Neutrophil (primary cell): Measurements from ENCODE around the gene OCA2.
"Not testable (repeated sequence)": the region's sequence is repeated elsewhere in the genome, so short reads cannot be mapped to it uniquely, and the experiment has no call there.

Source experiments
- H3K27ac ChIP-seq: fragments of 200-600 bp; sonication (generic); 2 replicates; pipeline ENCODE4 v1.5.1; 2016; ENCODE audit warnings: mild to moderate bottlenecking, moderate library complexity
- H3K27me3 ChIP-seq: fragments of 200-600 bp; sonication (generic); 2 replicates; pipeline ENCODE4 v1.6.0; 2016; ENCODE audit warnings: mild to moderate bottlenecking
- H3K36me3 ChIP-seq: fragments of 200-600 bp; sonication (generic); 2 replicates; pipeline ENCODE4 v1.5.1; 2017
- H3K4me1 ChIP-seq, 2 experiments: fragments of 200-600 bp in 1 of 2; sonication (generic) in 1 of 2; 1 replicate in 1 of 2; 2 replicates in 1 of 2; pipeline versions ENCODE4 v1.5.1 to v1.6.1; 2013 to 2016; ENCODE audit warnings: low read depth in 1 of 2, low read length in 1 of 2, mild to moderate bottlenecking in 1 of 2, moderate library complexity in 1 of 2; ENCODE audit not compliant: control insufficient read depth in 1 of 2, insufficient read depth in 1 of 2
- H3K4me3 ChIP-seq, 2 experiments: fragments of 200-600 bp in 1 of 2; sonication (generic) in 1 of 2; 1 replicate in 1 of 2; 2 replicates in 1 of 2; pipeline ENCODE4 v1.5.1; 2013 to 2016; ENCODE audit warnings: low read depth in 1 of 2, low read length in 1 of 2, mild to moderate bottlenecking in 1 of 2, moderate library complexity in 1 of 2
- H3K9me3 ChIP-seq: fragments of 200-600 bp; sonication (generic); 2 replicates; pipeline ENCODE4 v1.5.1; 2016
- CTCF ChIP-seq: fragments of 200-600 bp; sonication (generic); IDR thresholded peaks from 2 replicates; pipeline ENCODE4 v1.5.1; 2016; ENCODE audit warnings: antibody characterized with exemption

OCA2 gene

GRCh38 chr15:27853624-27854455 is 245.3 kb downstream of the OCA2 start:
- H3K4me1 ChIP-seq: no peaks in the 10 kb centered on the region
- no peaks in the 10 kb centered on the region for H3K9me3 ChIP-seq
- no peak overlapping the region for H3K4me3 ChIP-seq
- no peaks in the 10 kb centered on the region for H3K27me3 ChIP-seq
- no peak for TF ChIP-seq CTCF
- H3K36me3 ChIP-seq: no peaks in the 10 kb centered on the region
- H3K27ac ChIP-seq: no peak overlapping the region

- Histone ChIP-seq H3K4me3 (no peak overlapping the region), H3K27me3 (no peaks in the 10 kb centered on the region), H3K27ac (no peak overlapping the region), H3K4me1 (no peaks in the 10 kb centered on the region), H3K9me3 (no peaks in the 10 kb centered on the region), H3K36me3 (no peaks in the 10 kb centered on the region)
- TF ChIP-seq CTCF: no peak
Observed at GRCh38 chr15:27851858-27852210, 247.3 kb downstream of the OCA2 start.

GRCh38 chr15:27850981-27851857 is 247.9 kb downstream of the OCA2 start:
- Histone ChIP-seq H3K27ac (no peak overlapping the region), H3K9me3 (no peaks in the 10 kb centered on the region)

GRCh38 chr15:27850050-27850449 is 249.1 kb downstream of the OCA2 start:
- Histone ChIP-seq H3K4me1 (no peaks in the 10 kb centered on the region), H3K27me3 (no peaks in the 10 kb centered on the region), H3K4me3 (no peak overlapping the region), H3K9me3 (no peaks in the 10 kb centered on the region), H3K27ac (no peak overlapping the region), H3K36me3 (no peaks in the 10 kb centered on the region)
- no peak for TF ChIP-seq CTCF

More at GRCh38 chr15:27850981-27851857, 247.9 kb downstream of the OCA2 start:
- Histone ChIP-seq H3K36me3 (no peaks in the 10 kb centered on the region), H3K27me3 (no peaks in the 10 kb centered on the region), H3K4me3 (no peak overlapping the region), H3K4me1 (no peaks in the 10 kb centered on the region)
- no peak for TF ChIP-seq CTCF

DNA sequence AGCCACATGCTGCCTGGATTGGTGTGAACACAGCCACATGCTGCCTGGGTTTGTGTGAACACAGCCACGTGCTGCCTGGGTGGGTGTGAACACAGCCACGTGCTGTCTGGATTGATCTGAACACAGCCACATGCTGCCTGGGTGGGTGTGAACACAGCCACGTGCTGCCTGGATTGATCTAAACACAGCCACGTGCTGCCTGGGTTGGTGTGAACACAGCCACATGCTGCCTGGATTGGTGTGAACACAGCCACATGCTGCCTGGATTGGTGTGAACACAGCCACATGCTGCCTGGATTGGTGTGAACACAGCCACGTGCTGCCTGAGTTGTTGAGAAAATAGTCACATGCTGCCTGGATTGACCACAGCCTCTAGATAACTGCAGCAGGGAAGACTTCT is 250.2 kb downstream of the OCA2 start:
- not testable (repeated sequence) for H3K9me3 ChIP-seq, H3K27me3 ChIP-seq, H3K4me3 ChIP-seq, H3K4me1 ChIP-seq, H3K36me3 ChIP-seq, H3K27ac ChIP-seq
